Measurements from ENCODE around the gene ZNF275.

- TF ChIP-seq CTCF (IDR thresholded peaks at IDR 0.05; ENCODE audit: extremely low read depth in 1 of 2, insufficient read depth in 1 of 2, low read depth in 1 of 2, low read length in 2 of 2) = no peak
- no peak for TF ChIP-seq JUN (IDR thresholded peaks at IDR 0.05; ENCODE audit: borderline replicate concordance, insufficient read depth, insufficient read length, low read depth)
- no peak for TF ChIP-seq POLR2A (IDR thresholded peaks at IDR 0.05; ENCODE audit: low read depth, low read length)
- no peak for TF ChIP-seq MAX (IDR thresholded peaks at IDR 0.05; ENCODE audit: insufficient read depth, insufficient read length)
- no peak for TF ChIP-seq POLR2AphosphoS5 (IDR thresholded peaks at IDR 0.05; ENCODE audit: insufficient read depth, low read depth, low read length)
- TF ChIP-seq EZH2 (IDR thresholded peaks at IDR 0.05; ENCODE audit: borderline replicate concordance, low read depth, low read length, severe bottlenecking) = no peak
- TF ChIP-seq MYC (IDR thresholded peaks at IDR 0.05; ENCODE audit: low read depth, low read length) = no peak
- TF ChIP-seq FOS (IDR thresholded peaks at IDR 0.05; ENCODE audit: borderline replicate concordance, insufficient read depth, low read length) = no peak
- no peak for TF ChIP-seq GATA2 (IDR thresholded peaks at IDR 0.05; ENCODE audit: insufficient read depth, insufficient read length, low read depth, low read length)
Observed at GRCh38 chrX:153301746-153302145, 32.2 kb upstream of the ZNF275 start.
